ENCODE results near the gene PRDM7.
"Not testable (repeated sequence)": the region's sequence is repeated elsewhere in the genome, so short reads cannot be mapped to it uniquely, and the experiment has no call there.

DNA sequence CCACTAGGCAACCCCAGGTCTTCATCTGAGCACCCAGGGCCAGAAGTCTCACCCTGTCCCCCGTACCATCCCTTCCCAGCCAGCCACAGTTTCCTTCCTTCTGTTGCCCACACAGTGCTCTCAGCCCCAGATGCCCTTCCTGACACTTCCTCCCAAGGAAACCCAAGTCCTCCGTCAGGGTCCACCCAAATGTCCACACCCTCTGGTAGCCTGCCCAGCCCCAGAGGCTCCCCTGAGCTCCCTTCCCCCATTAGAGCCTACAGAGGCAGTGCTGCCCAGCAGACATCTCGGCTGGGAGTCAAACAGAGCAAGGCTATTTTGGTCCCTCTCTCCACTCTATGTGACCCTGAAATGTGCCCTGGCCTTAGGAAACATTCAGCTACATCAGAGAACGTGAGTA, 23.7 kb upstream of the PRDM7 start:
- TF ChIP-seq TAF1, POLR2AphosphoS5, POLR2A (IDR thresholded peaks at IDR 0.05; ENCODE audit: low read depth, low read length): not testable (repeated sequence)
